Ecto neural progenitor cell (in vitro differentiated cells): ENCODE data around the gene RAB20.

Source experiments
- DNase-seq: peaks from one replicate; pipeline ENCODE4 v3.0.0-alpha.2; 2018; ENCODE audit warnings: low spot score

The RAB20 gene

DNA sequence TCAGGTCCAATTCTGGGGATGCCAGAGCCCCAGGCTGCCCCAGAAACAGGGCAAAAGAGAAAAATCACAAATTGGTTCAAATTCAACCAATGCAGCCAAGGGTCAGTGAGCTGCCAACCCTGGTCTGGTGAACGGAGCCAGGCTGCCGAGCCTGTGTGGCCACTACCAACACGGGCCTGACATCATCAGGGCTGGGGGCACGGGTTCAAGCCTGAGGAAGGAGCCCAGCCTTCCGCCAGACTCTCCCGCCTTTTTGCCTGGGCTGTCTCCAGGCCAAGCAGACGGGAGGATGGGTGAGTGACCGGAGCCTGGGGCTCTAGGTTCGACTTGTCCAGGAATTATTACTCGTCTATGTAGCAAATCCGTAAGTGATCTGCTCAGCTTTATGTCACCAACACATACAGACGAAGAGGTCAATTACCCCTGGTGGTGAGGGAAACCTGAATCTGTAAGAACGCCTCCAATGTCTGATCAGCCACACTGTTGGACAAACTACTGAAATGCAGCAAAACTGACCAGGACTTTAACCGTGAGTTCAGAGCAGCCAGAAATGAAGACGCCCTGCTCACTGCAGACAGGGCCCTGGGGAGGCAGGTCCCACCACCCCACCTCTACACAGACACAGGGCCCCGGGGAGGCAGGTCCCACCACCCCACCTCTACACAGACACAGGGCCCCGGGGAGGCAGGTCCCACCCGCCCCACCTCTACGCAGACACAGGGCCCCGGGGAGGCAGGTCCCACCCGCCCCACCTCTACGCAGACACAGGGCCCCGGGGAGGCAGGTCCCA, 31.8 kb downstream of the RAB20 start:
- no peak for DNase-seq

DNA sequence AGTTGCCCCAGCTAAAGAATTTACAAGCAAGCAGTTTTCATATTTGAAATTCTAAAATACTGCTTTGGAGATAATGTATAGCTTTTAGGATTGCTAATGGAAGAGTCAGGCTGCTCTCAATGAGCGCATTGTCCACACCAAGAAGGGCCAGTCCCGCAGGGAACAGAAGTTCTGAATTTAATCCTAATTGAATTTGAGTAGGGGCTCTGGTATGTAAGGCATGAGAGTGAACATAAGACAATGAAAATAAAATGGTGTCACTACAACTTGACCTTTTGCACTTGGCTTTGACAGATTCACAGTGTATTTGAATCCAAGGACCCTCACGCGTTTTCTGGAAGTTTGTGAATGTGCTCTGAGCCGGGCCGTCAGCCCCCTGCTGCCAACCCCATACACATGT, 32.6 kb downstream of the RAB20 start:
- no peak for DNase-seq

DNA sequence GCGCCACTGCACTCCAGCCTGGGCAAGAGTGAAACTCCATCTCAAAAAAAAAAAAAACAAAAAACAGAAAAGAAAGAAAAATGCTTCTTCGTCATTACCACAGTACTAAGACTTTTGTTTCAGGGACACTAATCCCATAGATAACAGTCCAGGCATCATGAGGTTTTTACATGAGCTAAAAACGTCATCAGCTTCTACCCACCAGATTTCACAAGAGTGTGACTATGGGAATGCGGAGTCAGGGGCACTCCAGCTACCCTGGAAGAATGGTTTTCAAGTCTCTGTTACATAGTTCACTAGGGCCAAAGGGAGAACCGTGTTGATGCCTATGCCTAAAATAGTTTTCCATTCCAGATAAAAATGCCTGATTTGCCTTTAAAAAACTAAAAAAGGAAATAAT, 33.2 kb downstream of the RAB20 start:
- DNase-seq: no peak

DNA sequence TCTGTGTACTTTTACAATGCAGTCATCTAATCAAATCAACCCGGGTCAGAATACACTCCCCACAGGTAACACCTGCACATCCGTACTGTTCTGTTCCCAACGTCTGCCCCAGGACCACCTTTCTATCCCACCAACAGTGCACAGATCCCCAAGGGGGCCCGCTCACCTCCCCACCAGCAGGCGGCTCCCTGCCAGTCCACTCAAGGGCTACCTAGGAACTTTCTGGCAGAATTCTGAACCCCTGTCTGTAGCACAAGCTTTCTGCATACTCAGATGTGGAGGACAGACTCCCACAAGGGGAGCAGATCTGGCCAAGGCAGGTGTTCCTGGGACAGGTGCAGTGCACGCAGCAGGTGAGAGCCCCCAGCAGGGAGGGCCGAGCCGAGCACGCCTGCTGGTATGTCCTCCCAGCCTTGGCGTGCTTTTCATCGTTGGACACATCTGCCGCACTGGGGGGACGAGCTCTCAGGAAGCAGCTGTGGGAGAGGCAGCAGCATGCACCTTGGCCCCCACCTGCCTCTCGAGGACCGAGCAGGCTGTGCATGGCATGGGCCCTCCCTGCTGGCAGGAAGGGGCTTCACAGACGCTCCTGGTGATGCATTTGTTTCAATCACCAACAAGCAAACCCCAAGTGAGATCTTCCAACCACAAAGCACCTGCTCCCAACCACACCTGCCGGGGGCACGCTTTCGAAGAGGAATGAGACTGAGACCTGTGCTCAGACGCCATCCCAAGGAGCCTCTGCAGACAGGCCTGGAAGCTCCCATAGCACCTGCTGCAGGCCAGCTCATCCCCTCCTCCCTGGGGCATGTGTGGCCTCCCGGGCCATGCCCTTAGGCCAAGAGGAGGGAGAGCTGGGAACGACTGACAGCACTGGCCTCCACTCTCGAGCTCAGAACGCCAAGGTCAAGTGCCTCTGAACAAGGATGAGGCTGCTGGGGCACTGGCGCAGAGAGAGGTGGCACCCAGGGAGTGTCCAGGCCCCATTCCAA, 35.9 kb downstream of the RAB20 start:
- no peak for DNase-seq

DNA sequence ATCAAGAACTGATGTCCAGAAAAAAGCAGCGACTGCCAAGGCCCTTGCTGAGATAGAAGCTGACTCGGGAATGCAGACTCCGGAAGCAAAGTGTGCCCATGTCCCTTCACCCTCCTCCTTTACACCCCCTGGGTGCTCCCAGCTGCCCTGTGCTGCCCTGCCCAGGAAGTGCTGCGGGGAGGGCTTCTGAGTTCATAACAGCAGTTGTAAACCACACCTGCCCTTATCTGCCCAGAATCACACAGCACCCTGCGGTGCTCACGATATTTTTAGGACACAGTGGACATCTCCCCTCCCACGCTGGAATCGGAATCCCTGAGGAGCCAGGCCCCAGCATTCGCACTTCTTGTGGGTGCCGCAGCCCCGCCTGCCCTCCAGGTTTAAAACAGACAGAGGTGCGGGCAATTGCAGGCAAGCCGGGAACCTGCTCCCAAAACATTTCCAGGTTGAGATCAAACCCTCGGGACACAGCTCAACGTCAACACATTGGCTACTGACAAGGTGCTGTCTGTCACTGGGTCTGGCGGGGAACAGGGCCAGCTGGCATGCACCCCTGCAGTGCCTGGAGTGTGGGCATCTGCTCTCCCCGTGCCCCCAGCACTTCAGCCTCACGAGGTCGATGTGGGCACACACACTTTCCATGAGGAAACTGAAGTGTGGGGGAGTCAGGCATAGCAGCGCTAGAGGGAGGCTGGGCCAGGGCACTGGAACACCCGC, 36.8 kb downstream of the RAB20 start:
- no peak for DNase-seq

DNA sequence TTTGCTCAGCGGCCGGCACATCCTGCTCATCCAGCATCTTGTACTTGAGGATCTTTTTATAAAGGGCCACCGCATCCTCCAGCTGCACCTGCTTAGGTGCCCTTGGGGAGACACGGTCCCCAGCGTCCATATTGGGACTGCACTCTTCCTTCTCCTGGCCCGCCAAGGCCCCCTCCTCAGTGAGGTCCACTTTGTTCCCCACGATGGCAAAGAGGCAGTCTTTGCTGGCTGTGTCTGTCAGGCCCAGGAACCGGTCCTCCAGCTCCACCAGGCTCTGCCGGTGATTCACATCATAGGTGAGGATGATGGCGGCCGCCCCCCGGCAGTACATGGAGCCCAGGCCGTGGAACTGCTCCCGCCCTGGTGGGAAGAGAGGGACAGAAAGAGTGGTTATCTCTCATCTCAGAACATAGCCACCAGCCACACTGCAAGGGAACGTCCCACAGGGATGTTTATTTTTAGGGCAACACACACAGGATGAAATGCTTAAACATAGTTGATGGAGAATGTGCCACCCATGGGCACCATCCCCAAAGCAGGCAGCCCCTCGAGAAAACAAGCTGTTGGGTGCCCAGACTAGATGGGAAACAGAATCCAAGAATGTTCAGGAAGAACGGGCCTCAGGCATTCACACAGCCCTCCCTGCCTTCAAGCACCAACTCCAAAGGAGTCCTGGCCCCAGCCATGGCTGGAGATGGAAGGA, 37.5 kb downstream of the RAB20 start:
- no peak for DNase-seq

DNA sequence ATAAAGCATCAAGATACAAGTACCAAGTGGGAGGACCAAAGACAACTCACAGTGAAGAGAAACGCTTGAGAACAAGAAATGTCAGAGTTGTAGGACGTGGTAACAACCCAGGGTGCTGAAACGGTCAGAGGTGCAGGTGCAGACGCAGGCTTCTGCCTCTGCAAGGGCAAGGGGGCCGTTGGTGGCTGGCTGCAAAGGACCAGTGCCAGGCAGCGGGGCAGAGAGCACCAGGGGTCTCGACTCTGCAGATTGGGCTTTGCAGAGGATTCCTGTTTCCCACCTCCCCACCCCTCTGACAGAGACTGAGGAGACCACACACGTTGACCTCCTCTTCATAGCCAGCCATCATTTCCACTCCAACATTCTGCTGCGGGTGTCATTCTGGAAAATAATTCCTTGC, 38.3 kb downstream of the RAB20 start:
- DNase-seq: no peak

DNA sequence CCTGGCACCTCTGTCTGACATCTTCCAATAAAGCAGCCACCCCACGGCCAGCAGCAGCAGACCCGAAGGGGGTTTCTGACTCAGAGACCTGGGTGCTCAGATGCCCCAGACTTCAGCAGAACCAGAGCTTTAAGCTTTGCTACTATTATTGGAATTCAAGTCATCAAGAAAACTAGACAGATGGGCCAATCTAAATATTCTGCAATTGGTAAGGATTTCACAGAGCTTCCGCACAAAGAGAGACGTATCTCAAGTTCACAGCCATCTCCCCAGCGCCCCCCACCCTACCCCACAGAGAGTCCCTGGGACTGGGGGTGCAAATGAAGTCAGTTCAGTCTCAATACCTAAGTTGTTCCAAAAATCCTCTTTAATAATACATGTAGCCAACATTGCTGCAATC, 38.8 kb downstream of the RAB20 start:
- DNase-seq: no peak

DNA sequence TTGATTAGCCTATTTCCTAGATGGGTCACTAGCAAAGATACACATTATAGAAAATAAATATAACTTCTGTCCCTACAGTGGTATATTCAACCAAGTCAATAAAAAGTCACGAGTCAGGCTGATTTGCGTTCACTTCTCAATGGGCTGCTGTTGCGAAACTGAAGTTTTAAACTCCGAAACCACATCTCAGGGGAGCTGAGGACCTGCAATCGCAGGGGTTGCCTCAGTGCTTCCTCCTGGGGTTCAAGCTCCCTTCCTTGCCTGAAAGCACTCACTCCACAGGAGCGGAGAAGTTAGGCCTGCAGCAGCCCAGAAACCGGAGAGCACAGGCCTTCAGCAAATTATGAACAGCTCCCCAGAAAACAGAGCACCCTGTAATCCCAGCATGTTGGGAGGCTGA, 39.6 kb downstream of the RAB20 start:
- DNase-seq: no peak

DNA sequence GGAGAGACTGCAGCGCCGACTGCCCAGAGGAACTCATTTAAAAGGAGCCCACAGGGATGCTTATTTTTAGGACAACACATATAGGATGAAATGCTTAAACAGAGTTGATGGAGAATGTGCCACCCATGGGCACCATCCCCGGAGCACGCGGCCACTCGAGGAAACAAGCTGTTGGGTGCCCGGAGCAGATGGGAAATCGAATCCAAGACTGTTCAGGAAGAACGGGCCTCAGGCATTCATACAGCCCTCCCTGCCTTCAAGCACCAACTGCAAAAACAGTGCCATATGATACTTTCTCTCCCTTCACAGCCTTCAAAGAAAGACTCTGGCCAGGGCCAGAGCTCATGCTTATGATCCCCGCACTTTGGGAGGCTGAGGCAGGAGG, 40.2 kb downstream of the RAB20 start:
- DNase-seq: no peak

DNA sequence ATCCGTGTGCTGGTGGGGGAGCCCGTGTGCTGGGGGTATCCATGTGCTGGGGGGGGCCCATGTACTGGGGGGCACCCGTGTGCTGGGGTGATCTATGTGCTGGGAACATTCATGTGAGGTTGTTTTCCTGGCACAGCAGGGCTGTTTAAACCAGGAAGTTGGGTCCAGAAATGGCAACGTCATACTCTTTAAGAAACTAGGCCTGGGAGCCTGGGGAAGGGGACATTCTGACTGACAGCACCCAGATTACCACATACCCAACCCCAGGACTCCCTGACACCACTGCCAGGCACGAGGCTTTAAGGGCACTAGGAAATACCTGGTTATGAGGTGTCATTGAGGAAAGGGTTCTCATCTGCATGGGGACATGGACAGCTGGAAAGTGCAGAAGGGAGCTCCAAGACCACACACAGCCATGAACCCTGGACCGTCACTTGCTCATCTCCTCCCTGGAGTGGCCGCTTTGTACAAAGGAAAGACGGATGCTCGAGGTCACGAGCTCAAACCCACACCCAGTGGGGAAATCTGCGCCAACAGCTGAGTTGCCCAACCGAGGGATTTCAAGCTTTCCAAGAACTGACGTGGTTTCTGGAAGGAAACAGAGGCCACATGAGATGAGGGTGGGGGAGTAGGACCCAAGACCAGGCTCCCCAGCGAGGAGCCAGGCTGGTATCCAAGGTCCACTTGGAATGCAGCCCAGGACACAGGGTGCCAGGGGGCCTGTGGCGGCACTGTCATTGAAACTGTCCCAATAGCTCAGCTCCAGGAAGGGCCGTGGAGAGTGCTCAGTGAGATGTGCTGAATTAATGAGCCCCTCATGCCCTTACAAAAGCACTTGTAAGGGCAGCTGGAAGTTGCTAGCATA, 40.9 kb downstream of the RAB20 start:
- no peak for DNase-seq

DNA sequence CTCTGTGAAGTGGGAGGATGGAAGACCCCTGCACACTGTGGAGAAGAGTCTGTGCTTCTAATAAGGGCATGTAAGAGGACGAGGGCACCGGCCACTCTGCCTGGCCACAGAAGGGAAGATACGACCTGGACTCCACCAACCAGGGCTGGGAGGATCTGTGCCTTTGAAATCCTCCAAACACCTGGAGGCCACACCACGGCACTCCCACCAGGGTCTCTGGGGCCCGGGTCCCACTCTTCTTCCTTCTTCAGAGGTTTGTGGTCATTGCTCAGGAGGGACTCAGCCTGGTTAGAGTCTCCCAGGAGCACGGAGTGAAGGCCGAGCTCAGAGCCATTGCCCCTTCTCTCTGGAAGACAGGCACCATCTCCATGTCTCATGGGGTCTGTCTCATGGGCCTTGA, 42.0 kb downstream of the RAB20 start:
- no peak for DNase-seq

DNA sequence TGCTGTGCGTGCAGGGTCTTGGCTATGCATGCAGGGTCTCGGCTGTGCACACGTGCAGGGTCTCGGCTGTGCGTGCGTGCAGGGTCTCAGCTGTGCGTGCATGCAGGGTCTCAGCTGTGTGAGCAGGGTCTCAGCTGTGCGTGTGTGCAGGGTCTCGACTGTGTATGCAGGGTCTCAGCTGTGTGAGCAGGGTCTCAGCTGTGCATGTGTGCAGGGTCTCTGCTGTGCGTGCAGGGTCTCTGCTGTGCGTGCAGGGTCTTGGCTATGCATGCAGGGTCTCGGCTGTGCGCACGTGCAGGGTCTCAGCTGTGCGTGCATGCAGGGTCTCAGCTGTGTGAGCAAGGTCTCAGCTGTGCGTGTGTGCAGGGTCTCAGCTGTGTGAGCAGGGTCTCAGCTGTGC, 42.5 kb downstream of the RAB20 start:
- no peak for DNase-seq

DNA sequence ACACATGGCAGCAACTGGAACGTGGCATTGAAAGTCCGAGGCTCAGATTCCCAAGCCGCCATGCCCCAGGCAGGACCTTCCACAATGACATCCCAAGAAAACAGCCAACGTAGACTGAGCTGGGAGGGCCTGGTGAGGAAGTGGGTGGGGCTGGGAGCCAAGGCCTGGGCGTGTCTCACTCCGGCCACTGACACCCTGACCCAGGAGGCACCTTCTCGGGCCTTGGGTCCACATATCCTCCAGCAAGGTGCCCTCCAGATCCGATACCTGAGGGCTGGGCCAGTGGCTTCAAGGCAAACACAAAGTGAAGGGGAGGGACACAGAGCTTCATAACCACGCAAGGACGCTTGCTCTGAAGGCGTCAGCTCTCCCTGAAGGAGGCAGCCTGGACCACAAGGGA, 43.0 kb downstream of the RAB20 start:
- no peak for DNase-seq

DNA sequence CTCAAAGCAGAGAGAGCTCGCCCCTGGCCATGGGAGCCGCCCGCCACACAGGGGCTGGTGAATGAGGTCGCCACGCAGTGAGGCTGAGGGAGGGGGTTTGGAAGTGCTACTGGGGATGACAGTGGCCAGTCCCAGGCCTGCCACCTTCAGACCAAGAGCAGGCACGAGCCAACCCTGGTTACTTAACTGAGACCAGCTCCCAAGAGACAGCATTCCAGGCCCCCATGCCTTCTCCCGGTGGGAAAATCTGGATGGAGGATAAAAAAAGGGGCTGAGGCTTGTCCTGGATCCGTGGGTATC, 43.3 kb downstream of the RAB20 start:
- DNase-seq: no peak

DNA sequence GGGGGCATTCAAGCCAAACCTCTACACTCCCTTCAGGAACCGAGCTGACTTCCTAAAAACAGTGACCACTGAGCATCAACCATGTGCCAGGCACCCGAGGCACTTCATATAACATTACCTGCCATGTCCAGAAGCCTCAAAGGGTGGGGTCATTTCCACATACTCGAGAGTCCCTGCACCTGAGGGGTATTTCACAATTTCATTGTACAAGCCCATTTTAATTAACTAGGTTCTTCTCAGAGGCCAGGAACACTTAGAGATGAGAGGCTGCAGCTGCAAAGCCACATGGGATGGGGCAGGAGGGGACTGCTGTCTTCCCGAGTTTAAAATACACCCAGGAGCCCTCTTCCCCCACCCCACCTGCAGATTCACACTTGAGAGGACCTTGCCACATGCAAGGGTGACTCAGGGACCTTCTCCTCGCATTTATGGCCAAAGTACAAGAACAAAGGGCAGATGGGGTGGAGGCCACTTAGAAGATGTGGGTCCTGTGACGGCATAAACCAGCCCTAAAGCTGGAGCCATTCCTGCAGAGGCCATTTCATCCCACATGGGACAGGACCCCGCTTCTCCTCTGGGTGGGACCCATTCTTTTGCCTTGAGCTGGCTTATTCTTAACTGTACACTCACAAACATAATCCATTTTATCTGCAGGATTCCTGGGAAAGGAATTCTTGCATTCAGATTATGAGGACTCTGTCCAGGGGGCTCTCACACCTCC, 43.9 kb downstream of the RAB20 start:
- DNase-seq: no peak

DNA sequence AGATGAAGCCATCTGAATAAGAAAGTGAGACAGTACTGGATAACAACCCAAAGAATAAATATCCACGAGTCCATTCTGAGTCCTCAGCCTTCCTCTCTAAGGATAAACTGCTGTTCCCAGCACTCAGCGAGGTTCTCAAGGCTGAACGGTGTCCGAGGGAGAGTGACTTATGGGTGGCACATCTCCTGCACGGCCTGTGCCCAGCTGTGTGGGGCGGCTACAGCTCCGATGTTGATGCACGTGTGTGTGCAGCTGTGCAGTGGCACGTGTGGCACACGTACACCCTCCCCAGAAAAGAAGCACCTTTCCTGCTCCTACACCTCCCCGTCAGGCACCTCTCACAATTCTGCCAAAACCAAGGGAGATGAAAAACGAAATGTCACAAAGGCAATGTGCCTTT, 45.0 kb downstream of the RAB20 start:
- no peak for DNase-seq

DNA sequence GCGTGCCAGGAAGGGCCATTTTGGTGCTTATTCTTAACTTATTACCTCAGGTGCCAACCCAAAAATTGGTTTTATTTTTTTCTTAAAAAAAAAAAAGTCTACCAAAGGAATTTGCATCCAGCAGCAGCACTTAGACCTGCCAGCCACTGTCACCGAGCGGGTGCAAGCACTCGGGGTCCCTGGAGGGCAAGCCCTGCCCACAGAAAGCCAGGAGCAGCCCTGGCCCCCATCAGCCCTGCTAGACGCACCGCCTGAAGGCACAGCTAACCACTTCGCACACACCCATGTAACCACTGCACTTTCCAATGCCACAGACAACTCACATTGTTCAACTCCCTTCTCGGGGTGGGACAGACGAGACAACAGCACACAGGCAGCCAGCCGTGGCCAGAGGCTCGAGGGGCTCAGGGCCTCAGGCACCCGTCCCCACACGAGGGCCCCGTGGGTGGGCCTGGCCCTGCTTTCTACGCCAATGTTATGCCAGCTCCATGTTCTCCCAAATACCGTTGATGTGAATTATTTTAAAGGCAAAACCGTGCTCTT, 49.3 kb downstream of the RAB20 start:
- DNase-seq: no peak

DNA sequence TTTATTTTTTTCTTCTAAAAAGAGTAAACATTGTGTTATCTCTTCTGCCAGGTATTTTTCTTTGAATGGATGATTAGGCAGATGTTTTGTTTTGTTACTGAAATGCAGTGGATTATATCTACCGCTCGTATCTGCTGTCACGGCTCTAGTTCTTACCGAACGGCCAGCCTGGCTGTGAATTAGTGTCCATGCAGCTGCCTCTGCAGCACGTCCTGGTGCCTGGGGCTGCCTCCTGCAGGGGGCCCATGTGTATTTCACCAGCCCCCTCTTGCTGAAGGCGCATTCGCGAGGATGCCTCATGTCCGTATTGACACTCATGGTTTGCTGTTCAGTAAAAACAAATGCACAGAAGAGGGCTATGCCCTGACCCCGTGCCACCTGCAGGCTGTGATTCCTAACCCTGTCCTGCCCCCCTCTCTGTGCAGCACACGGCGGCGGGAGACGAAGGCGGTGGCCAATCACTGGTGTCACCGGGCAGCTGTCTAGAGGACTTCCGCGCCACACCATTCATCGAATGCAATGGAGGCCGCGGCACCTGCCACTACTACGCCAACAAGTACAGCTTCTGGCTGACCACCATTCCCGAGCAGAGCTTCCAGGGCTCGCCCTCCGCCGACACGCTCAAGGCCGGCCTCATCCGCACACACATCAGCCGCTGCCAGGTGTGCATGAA, 49.9 kb downstream of the RAB20 start:
- no peak for DNase-seq
